NCI-H2081 (cell line): ENCODE results near the gene GSKIP.
"Not testable (repeated sequence)": the region's sequence is repeated elsewhere in the genome, so short reads cannot be mapped to it uniquely, and the experiment has no call there.

Experiments used
- DNase-seq, 2 experiments: peaks; one replicate each; lab custom pipeline; 2025; lab: John Stamatoyannopoulos, UW

Gene GSKIP

GRCh38 chr14:96362965-96363750 lies at the start of gene GSKIP, which contains the start of gene ATG2B:
Gene GSKIP, plus strand, starts transcription at chr14:96363526. Its CDS starts 18,722 bp downstream, at chr14:96382248.
Gene ATG2B, minus strand, starts transcription at chr14:96363341. Its CDS starts 365 bp downstream, at chr14:96362976.
- DNase-seq, result peak; percentile 95 to 96

- no peak for DNase-seq
These were observed 47.2 kb upstream of the GSKIP start for GRCh38 chr14:96316087-96316486.

GRCh38 chr14:96318836-96319235 lies 44.5 kb upstream of the GSKIP start:
- DNase-seq, result no peak

- no peak for DNase-seq
These were observed 42.7 kb upstream of the GSKIP start for GRCh38 chr14:96320605-96321004.

- DNase-seq, result no peak
These were observed 39.1 kb upstream of the GSKIP start for GRCh38 chr14:96324219-96324618.

GRCh38 chr14:96338551-96338950 lies 24.8 kb upstream of the GSKIP start:
- no peak for DNase-seq

GRCh38 chr14:96341323-96341722 lies 22.0 kb upstream of the GSKIP start:
- no peak for DNase-seq

- DNase-seq, result no peak
These were observed 17.7 kb upstream of the GSKIP start for GRCh38 chr14:96345669-96346068.

- DNase-seq, result not testable (repeated sequence)
These were observed 15.4 kb upstream of the GSKIP start for GRCh38 chr14:96347957-96348356.

- no peak for DNase-seq
These were observed 13.8 kb upstream of the GSKIP start for GRCh38 chr14:96349286-96350075.

- no peak for DNase-seq
These were observed 11.3 kb upstream of the GSKIP start for GRCh38 chr14:96351986-96352385.

GRCh38 chr14:96352708-96353107 lies 10.6 kb upstream of the GSKIP start:
- DNase-seq, result no peak

- no peak for DNase-seq
These were observed 9.1 kb upstream of the GSKIP start for GRCh38 chr14:96354246-96354645.

GRCh38 chr14:96357216-96357615 lies 6.1 kb upstream of the GSKIP start:
- no peak for DNase-seq

GRCh38 chr14:96359959-96360358 lies 3.4 kb upstream of the GSKIP start:
- no peak for DNase-seq

GRCh38 chr14:96362071-96362964 lies 1.0 kb upstream of the GSKIP start:
- peak; percentile 42 to 74 for DNase-seq

- peak; percentile 17 to 50 for DNase-seq
These were observed 518 bp downstream of the GSKIP start for GRCh38 chr14:96363751-96364336.

GRCh38 chr14:96364962-96365361 lies 1.6 kb downstream of the GSKIP start:
- DNase-seq, result no peak

- no peak for DNase-seq
These were observed 5.2 kb downstream of the GSKIP start for GRCh38 chr14:96368534-96368933.

- DNase-seq, result no peak
These were observed 7.2 kb downstream of the GSKIP start for GRCh38 chr14:96370528-96370927.

- DNase-seq, result no peak
These were observed 10.2 kb downstream of the GSKIP start for GRCh38 chr14:96373538-96373937.

- DNase-seq, result no peak
These were observed 12.8 kb downstream of the GSKIP start for GRCh38 chr14:96376093-96376492.
